IMR-90 (cell line): ENCODE measurements around the gene SBK3. TPM values are rescaled to one million over a fixed set of nuclear protein-coding genes. Genes with fewer than 3 reads are reported as not detected.

Source experiments
- ATAC-seq: fragments of 200-7000 bp; cut with Tn5 transposase; 2 replicates; pipeline ENCODE4 v1.9.1; 2020; ENCODE audit warnings: low read depth, mild to moderate bottlenecking, moderate library complexity
- BruUV-seq: library from RNA; stranded (reverse); fragments of 400-500 nt; replicated peaks from 2 replicates; lab custom pipeline; 2021; lab: Mats Ljungman, UMichigan
- CTCF ChIA-PET: fragments of 300-600 bp; formaldehyde crosslinking; extraction: SDS; loops from one replicate; lab custom pipeline; 2021; ENCODE audit warnings: antibody characterized with exemption; lab: Yijun Ruan, JAX
- POLR2A ChIA-PET: fragments of 300-600 bp; sonication (Branson Sonifier 250); formaldehyde crosslinking; loops from one replicate; lab custom pipeline; 2022; ENCODE audit warnings: antibody characterized with exemption; ENCODE audit not compliant: unreplicated experiment; lab: Charles Lee
- DNase-seq: peaks from one replicate; pipeline ENCODE4 v3.0.0; 2013
- H2AFZ ChIP-seq: replicated peaks from 2 replicates; pipeline ENCODE3; 2013; ENCODE audit warnings: low read length, mild to moderate bottlenecking; ENCODE audit not compliant: poor library complexity
- H2AK5ac ChIP-seq: 2 replicates; pipeline ENCODE4 v1.6.1; 2013; ENCODE audit warnings: low read depth, low read length, inconsistent platforms
- H2AK9ac ChIP-seq: replicated peaks from 2 replicates; pipeline ENCODE3; 2013; ENCODE audit warnings: mild to moderate bottlenecking, low read depth, low read length, moderate library complexity; ENCODE audit not compliant: poor library complexity
- H2BK120ac ChIP-seq: 2 replicates; pipeline ENCODE4 v1.6.1; 2013; ENCODE audit warnings: low read depth, low read length, inconsistent platforms
- H2BK15ac ChIP-seq: 3 replicates; pipeline ENCODE4 v1.6.1; 2013; ENCODE audit warnings: low read depth, low read length, inconsistent platforms
- H2BK20ac ChIP-seq: 2 replicates; pipeline ENCODE4 v1.6.1; 2013; ENCODE audit warnings: low read depth, mild to moderate bottlenecking, inconsistent platforms, low read length, moderate library complexity
- H2BK5ac ChIP-seq: 2 replicates; pipeline ENCODE4 v1.6.1; 2013; ENCODE audit warnings: mild to moderate bottlenecking, low read depth, low read length, inconsistent platforms; ENCODE audit not compliant: poor library complexity, severe bottlenecking
- H3K14ac ChIP-seq: replicated peaks from 2 replicates; pipeline ENCODE4 v1.6.1; 2013; ENCODE audit warnings: low read depth, low read length, inconsistent platforms
- H3K18ac ChIP-seq: 2 replicates; pipeline ENCODE4 v1.6.1; 2013; ENCODE audit warnings: low read depth, low read length, control low read depth
- H3K23ac ChIP-seq: 2 replicates; pipeline ENCODE4 v1.6.1; 2013; ENCODE audit warnings: low read depth, low read length, inconsistent platforms
- H3K27ac ChIP-seq: 2 replicates; pipeline ENCODE4 v1.5.1; 2013; ENCODE audit warnings: mild to moderate bottlenecking, control low read depth, low read length; ENCODE audit not compliant: insufficient read depth
- H3K27me3 ChIP-seq: 2 replicates; pipeline ENCODE4 v1.6.1; 2013; ENCODE audit warnings: low read length; ENCODE audit not compliant: control insufficient read depth, insufficient read depth
- H3K36me3 ChIP-seq: 2 replicates; pipeline ENCODE4 v1.6.1; 2013; ENCODE audit warnings: low read length, mixed read lengths; ENCODE audit not compliant: control insufficient read depth, insufficient read depth
- H3K4ac ChIP-seq: 2 replicates; pipeline ENCODE4 v1.6.1; 2013; ENCODE audit warnings: low read depth, low read length, inconsistent platforms
- H3K4me1 ChIP-seq: 2 replicates; pipeline ENCODE4 v1.6.1; 2013; ENCODE audit warnings: low read length, mixed read lengths; ENCODE audit not compliant: control insufficient read depth, insufficient read depth
- H3K4me2 ChIP-seq: 2 replicates; pipeline ENCODE4 v1.6.1; 2013; ENCODE audit warnings: low read depth, mild to moderate bottlenecking, control low read depth, low read length, moderate library complexity
- H3K4me3 ChIP-seq: 2 replicates; pipeline ENCODE4 v1.5.1; 2013; ENCODE audit warnings: low read depth, mild to moderate bottlenecking, control low read depth, low read length, moderate library complexity; ENCODE audit not compliant: insufficient read depth
- H3K56ac ChIP-seq: 2 replicates; pipeline ENCODE4 v1.6.1; 2013; ENCODE audit warnings: low read length, inconsistent platforms; ENCODE audit not compliant: insufficient read depth; ENCODE audit errors: extremely low read depth
- H3K79me1 ChIP-seq, 2 experiments: 2 replicates each; pipeline ENCODE4 v1.6.1; 2013; ENCODE audit warnings: low read length in 2 of 2, inconsistent platforms in 1 of 2, low read depth in 1 of 2
- H3K9ac ChIP-seq: 2 replicates; pipeline ENCODE4 v1.6.1; 2013; ENCODE audit warnings: low read depth, low read length, control low read depth
- H3K9me1 ChIP-seq: 2 replicates; pipeline ENCODE4 v1.6.1; 2013; ENCODE audit warnings: low read length, inconsistent platforms; ENCODE audit not compliant: insufficient read depth
- H3K9me3 ChIP-seq: 2 replicates; pipeline ENCODE4 v1.6.1; 2013; ENCODE audit warnings: low read length; ENCODE audit not compliant: control insufficient read depth, insufficient read depth
- H4K20me1 ChIP-seq: 2 replicates; pipeline ENCODE4 v1.6.1; 2013; ENCODE audit warnings: low read length, inconsistent platforms; ENCODE audit not compliant: insufficient read depth
- H4K5ac ChIP-seq: 2 replicates; pipeline ENCODE4 v1.6.1; 2013; ENCODE audit warnings: mild to moderate bottlenecking, low read depth, low read length, control low read depth
- H4K8ac ChIP-seq, 2 experiments: 2 replicates each; pipeline ENCODE4 v1.6.1; 2013; ENCODE audit warnings: low read depth in 2 of 2, low read length in 2 of 2, control low read depth in 1 of 2, inconsistent platforms in 1 of 2
- H4K91ac ChIP-seq: 2 replicates; pipeline ENCODE4 v1.6.1; 2013; ENCODE audit warnings: low read depth, low read length, inconsistent platforms; ENCODE audit not compliant: insufficient read depth
- BHLHE40 ChIP-seq: fragments of 150-350 bp; IDR thresholded peaks from 2 replicates; pipeline ENCODE4 v1.6.1; 2016; ENCODE audit warnings: mild to moderate bottlenecking, low read depth, low read length
- CEBPB ChIP-seq: IDR thresholded peaks from 2 replicates; pipeline ENCODE4 v1.6.1; 2012; ENCODE audit warnings: low read depth, low read length, improper control_type of control experiment
- CHD1 ChIP-seq: IDR thresholded peaks from 2 replicates; pipeline ENCODE4 v1.6.1; 2012; ENCODE audit warnings: low read depth, low read length, improper control_type of control experiment
- CTCF ChIP-seq: conservative IDR thresholded peaks from 2 replicates; pipeline ENCODE4 v1.5.1; 2012; ENCODE audit warnings: mild to moderate bottlenecking, low read depth, low read length, improper control_type of control experiment
- ELK1 ChIP-seq: fragments of 150-350 bp; IDR thresholded peaks from 2 replicates; pipeline ENCODE4 v1.6.1; 2016; ENCODE audit warnings: low read depth, mild to moderate bottlenecking, low read length, moderate library complexity, borderline replicate concordance
- FOS ChIP-seq: fragments of 150-350 bp; IDR thresholded peaks from 2 replicates; pipeline ENCODE4 v1.6.1; 2016; ENCODE audit warnings: low read depth, low read length
- MAFK ChIP-seq: IDR thresholded peaks from 2 replicates; pipeline ENCODE4 v1.6.1; 2012; ENCODE audit warnings: low read depth, low read length, improper control_type of control experiment
- MAZ ChIP-seq: IDR thresholded peaks from 2 replicates; pipeline ENCODE4 v1.6.1; 2012; ENCODE audit warnings: low read depth, mild to moderate bottlenecking, low read length, improper control_type of control experiment, moderate library complexity, borderline replicate concordance
- NFE2L2 ChIP-seq: fragments of 150-350 bp; IDR thresholded peaks from 2 replicates; pipeline ENCODE4 v1.6.1; 2016; ENCODE audit warnings: low read depth, mild to moderate bottlenecking, low read length
- POLR2A ChIP-seq: IDR thresholded peaks from 2 replicates; pipeline ENCODE4 v1.6.1; 2012; ENCODE audit warnings: mild to moderate bottlenecking, low read depth, low read length
- RAD21 ChIP-seq: IDR thresholded peaks from 2 replicates; pipeline ENCODE4 v1.6.1; 2012; ENCODE audit warnings: low read length, improper control_type of control experiment
- RCOR1 ChIP-seq: IDR thresholded peaks from 2 replicates; pipeline ENCODE4 v1.6.1; 2012; ENCODE audit warnings: mild to moderate bottlenecking, low read length, improper control_type of control experiment; ENCODE audit not compliant: insufficient replicate concordance
- RFX5 ChIP-seq: IDR thresholded peaks from 2 replicates; pipeline ENCODE4 v1.8.0; 2012; ENCODE audit warnings: low read depth, mild to moderate bottlenecking, low read length, moderate library complexity
- SMC3 ChIP-seq: fragments of 150-350 bp; IDR thresholded peaks from 2 replicates; pipeline ENCODE4 v1.6.1; 2016; ENCODE audit warnings: low read depth, mild to moderate bottlenecking, antibody characterized with exemption, low read length, moderate library complexity
- WGBS, 2 experiments: methylation state at CpG; one replicate each; pipeline versions ENCODE4 v1.1.5 to v1.1.7; 2013; ENCODE audit warnings: missing lambda C conversion rate in 2 of 2; ENCODE audit not compliant: insufficient read length in 1 of 2; ENCODE audit errors: extremely low coverage in 2 of 2; 5-methylcytosine and 5-hydroxymethylcytosine counted together
- dilution Hi-C: fragments of 300-500 bp; cut with HindIII; formaldehyde crosslinking; loops from one replicate; pipeline ENCODE4 v1.14.3; 2018; ENCODE audit warnings: low sequenced_read_pairs; ENCODE audit not compliant: unreplicated experiment
- in situ Hi-C: fragments of 300-500 bp; cut with MboI; formaldehyde crosslinking; loops from 3 replicates; pipeline ENCODE4 v1.14.3; 2019; ENCODE audit warnings: low sequenced_read_pairs, inconsistent platforms, mixed read lengths
- intact Hi-C: fragments of 100-400 bp; cut with micrococcal nuclease; formaldehyde crosslinking; loops from 2 replicates; pipeline ENCODE4 v1.10.0; 2022
- polyA plus RNA-seq, 3 experiments: library from polyadenylated mRNA; depleted of rRNA; stranded (reverse); fragments of >200 nt; gene quantifications; 2 replicates each; pipeline ENCODE4 v1.2.3, GENCODE V29; 2012; ENCODE audit warnings: low replicate concordance in 1 of 3
- total RNA-seq: library from RNA; depleted of rRNA; stranded (reverse); fragments of >200 nt; gene quantifications from 2 replicates; pipeline ENCODE4 v1.2.3, GENCODE V29; 2012

SBK3 gene
- total and polyA plus RNA-seq, 2 of the 4 experiments (the other 2 are of a cell fraction), result 0.05 to 0.18 TPM

- Histone ChIP-seq H3K27ac (no peak overlapping the region), H4K5ac (no peak overlapping the region), H2BK15ac (no peak overlapping the region), H4K8ac (peak overlapping the region in 1 of 2 experiments; percentile 11; a peak in 1 of 4 replicates), H3K36me3 (no peaks in the 10 kb centered on the region), H3K23ac (peak overlapping the region; percentile 2), H2BK20ac (no peak overlapping the region), H3K4me2 (peak overlapping the region; percentile 13; the same call in 1 of the 2 replicates), H3K4ac (no peak overlapping the region), H2AK9ac (peak overlapping the region; percentile 80), H2AK5ac (peak overlapping the region; percentile 35; the same call in 1 of the 2 replicates), H3K9me1 (peaks cover 14% of the 10 kb centered on the region), H3K4me3 (no peak overlapping the region), H3K9ac (no peak overlapping the region), H2BK5ac (no peak overlapping the region), H3K18ac (no peak overlapping the region), H3K9me3 (no peaks in the 10 kb centered on the region), H3K56ac (no peak overlapping the region), H3K4me1 (peaks cover 5% of the 10 kb centered on the region), H2AFZ (peak overlapping the region; percentile 77), H3K79me1 (0 out of 4 replicates have a peak, but pooled peaks cover 0 to 4% of the 10 kb centered on the region in 2 experiments), H4K91ac (no peak overlapping the region), H3K27me3 (no peaks in the 10 kb centered on the region), H3K14ac (0 out of 2 replicates have a peak overlapping the region, but pooled peaks have one; percentile 6), H2BK120ac (no peak overlapping the region), H4K20me1 (no peaks in the 10 kb centered on the region)
- ChIA-PET POLR2A (interaction anchor here (0.6 kb wide), 1 partner anchor 57 kb away, joined by 5 read pairs; no protein-coding TSS in a partner anchor), CTCF (interaction anchor here (0.6 to 1.2 kb wide), 2 partner anchors 23 to 44 kb away, joined by 3 read pairs; no protein-coding TSS in a partner anchor)
- no TSS peak for BruUV-seq
- dilution Hi-C loops, result no loop called here
- peak; percentile 87 for DNase-seq
- peak; percentile 80 for ATAC-seq
- intact Hi-C loops, result no loop called here
- in situ Hi-C loops, result no loop called here
- 43% methylated on average over 17 of the region's 35 CpGs; no CpG with 5 or more reads in 1 of the 2 experiments for WGBS, 2 experiments
- TF ChIP-seq CTCF (no peak), ELK1 (no peak), SMC3 (no peak), MAZ (peak; percentile 56; the same call in 1 of the 2 replicates), CHD1 (no peak), RFX5 (no peak), RAD21 (0 out of 2 replicates have a peak, but pooled peaks have one; percentile 4), MAFK (no peak), FOS (no peak), CEBPB (0 out of 2 replicates have a peak, but pooled peaks have one; percentile 3), RCOR1 (no peak), BHLHE40 (peak; percentile 63; the same call in 1 of the 2 replicates), POLR2A (no peak), NFE2L2 (no peak)
Observed at GRCh38 chr19:55526216-55527196, 18.8 kb downstream of the SBK3 start.
